ENCODE measurements around the gene LSG1.

DNA sequence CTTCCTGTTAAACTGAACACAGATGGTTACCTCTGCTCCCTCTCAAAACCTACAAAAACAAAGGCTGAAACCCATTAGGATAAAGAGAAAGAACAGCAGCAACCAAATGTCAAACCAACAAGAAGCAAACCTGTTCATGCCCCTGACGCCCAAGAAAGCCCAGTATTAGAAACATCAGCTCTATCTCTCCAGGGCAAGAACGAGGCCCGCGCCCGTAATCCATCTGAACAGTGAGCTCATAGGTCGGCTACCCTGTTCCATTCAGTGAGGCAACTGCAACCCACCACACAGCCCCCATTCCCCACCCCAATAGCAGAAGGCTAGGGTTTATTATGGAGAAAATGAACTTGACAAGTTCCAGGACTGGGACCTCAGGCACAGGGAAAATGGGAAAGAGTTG lies 10.0 kb downstream of the LSG1 start:
- TF ChIP-seq, protein P1, sequence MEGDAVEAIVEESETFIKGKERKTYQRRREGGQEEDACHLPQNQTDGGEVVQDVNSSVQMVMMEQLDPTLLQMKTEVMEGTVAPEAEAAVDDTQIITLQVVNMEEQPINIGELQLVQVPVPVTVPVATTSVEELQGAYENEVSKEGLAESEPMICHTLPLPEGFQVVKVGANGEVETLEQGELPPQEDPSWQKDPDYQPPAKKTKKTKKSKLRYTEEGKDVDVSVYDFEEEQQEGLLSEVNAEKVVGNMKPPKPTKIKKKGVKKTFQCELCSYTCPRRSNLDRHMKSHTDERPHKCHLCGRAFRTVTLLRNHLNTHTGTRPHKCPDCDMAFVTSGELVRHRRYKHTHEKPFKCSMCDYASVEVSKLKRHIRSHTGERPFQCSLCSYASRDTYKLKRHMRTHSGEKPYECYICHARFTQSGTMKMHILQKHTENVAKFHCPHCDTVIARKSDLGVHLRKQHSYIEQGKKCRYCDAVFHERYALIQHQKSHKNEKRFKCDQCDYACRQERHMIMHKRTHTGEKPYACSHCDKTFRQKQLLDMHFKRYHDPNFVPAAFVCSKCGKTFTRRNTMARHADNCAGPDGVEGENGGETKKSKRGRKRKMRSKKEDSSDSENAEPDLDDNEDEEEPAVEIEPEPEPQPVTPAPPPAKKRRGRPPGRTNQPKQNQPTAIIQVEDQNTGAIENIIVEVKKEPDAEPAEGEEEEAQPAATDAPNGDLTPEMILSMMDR (IDR thresholded peaks at IDR 0.05): no peak
- TF ChIP-seq POLR2AphosphoS5 (IDR thresholded peaks at IDR 0.05) (no peak), POLR2A (IDR thresholded peaks at IDR 0.05) (no peak)

Data from upper lobe of left lung (tissue), 4 donors.